CD1c-positive myeloid dendritic cell (primary cell): ENCODE measurements around the gene GPATCH4.

Source experiments
- DNase-seq: peaks from one replicate; pipeline ENCODE4 v3.0.0-alpha.2; 2016; ENCODE audit errors: extremely low spot score

Gene GPATCH4

GRCh38 chr1:156547982-156548381 is 53.3 kb downstream of the GPATCH4 start:
- no peak for DNase-seq

GRCh38 chr1:156547434-156547833 is 53.8 kb downstream of the GPATCH4 start:
- DNase-seq, result no peak

GRCh38 chr1:156546267-156546666 is 55.0 kb downstream of the GPATCH4 start:
- no peak for DNase-seq

- DNase-seq, result no peak
Measured at GRCh38 chr1:156544592-156545102, 56.6 kb downstream of the GPATCH4 start.
